Fibroblast of lung (primary cell): ENCODE data around the gene CCNL1.

Experiments
- EZH2 ChIP-seq: IDR thresholded peaks from 2 replicates; pipeline ENCODE4 v1.5.1; 2012; ENCODE audit warnings: low read length, control low read depth, mild to moderate bottlenecking; ENCODE audit errors: missing control alignments
- TF ChIP-seq, protein P1 (sequence below), 2 donors: IDR thresholded peaks in 1 of 2; conservative IDR thresholded peaks in 1 of 2; 1 replicate in 1 of 2; 2 replicates in 1 of 2; pipeline ENCODE4 v1.5.1; 2011 to 2012; ENCODE audit warnings: low read length in 2 of 2, control low read depth in 1 of 2, inconsistent platforms in 1 of 2, low read depth in 1 of 2, mild to moderate bottlenecking in 1 of 2

DNA sequence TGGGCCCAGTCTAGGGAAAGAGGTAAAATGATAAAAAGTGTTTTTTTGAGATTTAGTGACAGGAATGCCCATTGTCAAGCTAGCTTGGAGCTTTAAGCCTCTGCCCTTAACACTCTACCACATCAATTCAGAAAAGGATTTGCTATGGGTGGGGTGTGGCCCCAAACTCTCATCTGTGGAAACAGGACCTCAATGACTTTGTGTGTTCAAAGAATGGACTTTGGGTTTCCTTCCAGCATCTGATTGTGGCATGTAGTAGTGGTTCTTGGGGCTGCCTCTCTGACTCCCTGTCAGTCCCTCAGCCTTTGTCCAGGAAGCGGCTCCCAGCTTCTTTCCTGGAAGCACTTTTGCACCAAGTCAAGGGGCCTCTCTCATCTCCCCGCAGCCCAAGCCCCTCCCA, 56.1 kb downstream of the CCNL1 start:
- TF ChIP-seq, protein P1, sequence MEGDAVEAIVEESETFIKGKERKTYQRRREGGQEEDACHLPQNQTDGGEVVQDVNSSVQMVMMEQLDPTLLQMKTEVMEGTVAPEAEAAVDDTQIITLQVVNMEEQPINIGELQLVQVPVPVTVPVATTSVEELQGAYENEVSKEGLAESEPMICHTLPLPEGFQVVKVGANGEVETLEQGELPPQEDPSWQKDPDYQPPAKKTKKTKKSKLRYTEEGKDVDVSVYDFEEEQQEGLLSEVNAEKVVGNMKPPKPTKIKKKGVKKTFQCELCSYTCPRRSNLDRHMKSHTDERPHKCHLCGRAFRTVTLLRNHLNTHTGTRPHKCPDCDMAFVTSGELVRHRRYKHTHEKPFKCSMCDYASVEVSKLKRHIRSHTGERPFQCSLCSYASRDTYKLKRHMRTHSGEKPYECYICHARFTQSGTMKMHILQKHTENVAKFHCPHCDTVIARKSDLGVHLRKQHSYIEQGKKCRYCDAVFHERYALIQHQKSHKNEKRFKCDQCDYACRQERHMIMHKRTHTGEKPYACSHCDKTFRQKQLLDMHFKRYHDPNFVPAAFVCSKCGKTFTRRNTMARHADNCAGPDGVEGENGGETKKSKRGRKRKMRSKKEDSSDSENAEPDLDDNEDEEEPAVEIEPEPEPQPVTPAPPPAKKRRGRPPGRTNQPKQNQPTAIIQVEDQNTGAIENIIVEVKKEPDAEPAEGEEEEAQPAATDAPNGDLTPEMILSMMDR (conservative IDR thresholded peaks at IDR 0.05 in 1 of 2, IDR thresholded peaks at IDR 0.05 in 1 of 2; ENCODE audit: low read depth in 1 of 2, low read length in 2 of 2), result no peak
- no peak for TF ChIP-seq EZH2
